Thoracic aorta (tissue), 2 donors: Measurements from ENCODE around the gene TYK2. TPM values are rescaled to one million over a fixed set of nuclear protein-coding genes. Genes with fewer than 3 reads are reported as not detected.
A peak's percentile ranks its signal among the peaks of the same experiment; 100 is the strongest.

Source experiments
- ATAC-seq: fragments of 150-250 bp; one replicate; pipeline ENCODE4 v1.8.0; 2017; ENCODE audit warnings: low read depth; ENCODE audit not compliant: insufficient number of reproducible peaks, low FRiP score
- DNase-seq: peaks from one replicate; pipeline ENCODE4 v3.0.0-alpha.2; 2020; ENCODE audit warnings: low spot score
- H3K27ac ChIP-seq, 2 donors: fragments of 200-600 bp; sonication (generic); 1 replicate in 1 of 2; 2 replicates in 1 of 2; pipeline ENCODE4 v1.5.1; 2016; ENCODE audit warnings: mild to moderate bottlenecking in 2 of 2, moderate library complexity in 2 of 2
- H3K27me3 ChIP-seq: fragments of 200-600 bp; sonication (generic); replicated peaks from 2 replicates; pipeline ENCODE4 v1.6.0; 2016; ENCODE audit warnings: mild to moderate bottlenecking; ENCODE audit not compliant: insufficient read depth
- H3K36me3 ChIP-seq: fragments of 200-600 bp; sonication (generic); one replicate; pipeline ENCODE4 v1.5.1; 2016
- H3K4me1 ChIP-seq, 2 donors: fragments of 200-600 bp; sonication (generic); 1 replicate in 1 of 2; 2 replicates in 1 of 2; pipeline versions ENCODE4 v1.5.1 to v1.6.0; 2016; ENCODE audit warnings: low read depth in 2 of 2, mild to moderate bottlenecking in 1 of 2; ENCODE audit not compliant: control insufficient read depth in 1 of 2
- H3K4me3 ChIP-seq: fragments of 200-600 bp; sonication (generic); 2 replicates; pipeline ENCODE4 v1.5.1; 2016; ENCODE audit warnings: mild to moderate bottlenecking
- H3K9me3 ChIP-seq: fragments of 200-600 bp; sonication (generic); 2 replicates; pipeline ENCODE4 v1.5.1; 2016
- CTCF ChIP-seq: fragments of 200-600 bp; sonication (generic); IDR thresholded peaks from one replicate; pipeline ENCODE4 v1.5.1; 2019; ENCODE audit warnings: antibody characterized with exemption
- total RNA-seq, 2 donors: library from RNA; depleted of rRNA; stranded (reverse); fragments of >200 nt; gene quantifications; one replicate each; pipeline versions ENCODE4 v1.1.0 to v1.2.3, GENCODE V29; 2016

TYK2 gene
- total RNA-seq, 2 donors from 2014 or later: 79.3 to 96.7 TPM

GRCh38 chr19:10406191-10406590 is 25.8 kb upstream of the TYK2 start:
- Histone ChIP-seq H3K27me3 (peaks cover 10% of the 10 kb centered on the region), H3K27ac (no peak overlapping the region), H3K9me3 (no peaks in the 10 kb centered on the region), H3K36me3 (no peaks in the 10 kb centered on the region), H3K4me1 (peaks cover 22 to 31% of the 10 kb centered on the region in 2 donors), H3K4me3 (no peak overlapping the region)
- DNase-seq (no peak), ATAC-seq (no peak)
- no peak for TF ChIP-seq CTCF

DNA sequence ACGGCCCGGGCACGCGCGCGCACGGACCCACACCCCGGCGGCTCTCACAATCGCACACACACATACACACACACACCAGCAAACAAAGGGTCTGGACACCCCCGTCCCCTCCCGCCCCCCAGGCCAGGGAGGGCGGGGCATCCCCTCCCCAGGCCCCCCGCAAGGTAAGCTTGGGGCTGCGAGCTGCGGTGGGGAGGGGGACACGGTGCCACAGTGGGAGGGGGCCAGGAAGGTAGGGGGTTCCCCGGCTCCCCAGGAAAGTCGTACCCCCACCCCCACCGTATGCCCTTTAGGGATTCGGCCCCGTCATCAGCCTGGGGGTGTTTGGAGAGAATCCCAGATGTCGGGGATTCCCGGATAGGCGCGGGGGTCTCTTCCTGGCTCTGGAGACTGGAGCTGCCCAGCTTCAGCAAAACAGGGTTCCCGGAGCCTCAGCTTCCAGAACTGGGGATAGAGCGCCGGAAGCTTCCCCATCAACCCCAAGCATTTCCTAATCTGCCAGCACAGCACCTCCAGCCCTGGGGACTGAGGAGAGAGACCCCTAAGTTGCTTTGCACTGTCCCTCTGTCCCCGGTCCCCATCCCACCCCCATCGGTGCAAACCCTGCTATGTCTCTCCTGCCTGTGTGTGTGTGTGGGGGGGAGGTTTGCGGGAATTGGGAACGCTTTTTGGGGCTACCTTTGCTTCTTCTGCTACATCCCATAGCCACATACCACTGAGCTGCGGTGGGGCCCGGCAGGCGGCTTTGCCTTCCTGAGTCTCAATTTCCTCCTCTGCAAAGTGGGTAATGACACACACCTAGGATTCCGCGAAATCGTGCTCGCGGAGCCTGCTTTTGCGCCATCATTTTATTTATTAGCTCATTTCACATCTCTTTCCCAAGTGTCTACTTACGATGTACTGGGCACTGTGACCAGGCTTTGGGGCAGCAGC is 24.8 kb upstream of the TYK2 start:
- Histone ChIP-seq H3K4me3 (peak overlapping the region; percentile 94), H3K4me1 (peaks cover 24 to 40% of the 10 kb centered on the region in 2 donors), H3K36me3 (no peaks in the 10 kb centered on the region), H3K27me3 (peaks cover 10% of the 10 kb centered on the region), H3K27ac (no peak overlapping the region), H3K9me3 (no peaks in the 10 kb centered on the region)
- no peak for DNase-seq
- no peak for ATAC-seq
- no peak for TF ChIP-seq CTCF

- ATAC-seq (peak; percentile 91), DNase-seq (peak; percentile 84)
- Histone ChIP-seq H3K27ac (peak within 1 kb of the TSS; percentile 52 to 54), H3K4me1 (peaks cover 24 to 40% of the 10 kb centered on the region in 2 donors), H3K9me3 (no peaks in the 10 kb centered on the region), H3K27me3 (peaks cover 10% of the 10 kb centered on the region), H3K4me3 (peak within 1 kb of the TSS; percentile 94), H3K36me3 (no peaks in the 10 kb centered on the region)
- no peak for TF ChIP-seq CTCF
Measured at GRCh38 chr19:10403137-10404021, 23.0 kb upstream of the TYK2 start, which contains the start of gene CDC37. Gene CDC37 (minus strand): TSS chr19:10403542. CDS start chr19:10403479, 63 bp downstream.

DNA sequence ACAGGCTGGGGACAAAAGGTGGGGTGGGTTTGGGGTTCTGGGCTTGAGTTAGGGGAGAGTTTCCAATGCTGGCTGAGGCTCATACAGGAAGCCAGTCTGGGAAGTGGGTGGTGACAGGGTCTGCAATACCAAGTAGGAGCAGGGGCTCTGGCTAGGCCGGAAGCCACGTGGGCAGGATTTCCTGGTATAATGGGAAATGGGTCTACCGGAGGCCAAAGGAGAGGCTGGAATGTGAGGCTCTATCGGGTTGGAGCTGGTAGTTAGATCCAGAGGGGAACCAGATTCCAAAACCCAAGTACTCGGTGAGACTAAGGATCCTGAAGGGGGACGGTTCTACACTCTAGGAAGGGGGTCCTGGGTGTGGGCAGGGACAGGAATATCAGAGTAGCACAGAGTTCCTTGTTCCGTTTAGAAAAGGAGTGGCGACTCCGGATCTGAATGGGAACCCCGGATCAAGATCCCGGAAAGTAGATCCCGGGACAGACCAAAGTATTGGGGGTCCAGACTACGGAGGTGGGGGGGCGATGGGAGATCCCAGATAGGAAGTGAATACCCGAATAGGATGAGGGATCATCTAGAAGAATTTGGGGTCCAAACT is 22.2 kb upstream of the TYK2 start:
- H3K36me3 ChIP-seq: no peaks in the 10 kb centered on the region
- no peak for DNase-seq
- TF ChIP-seq CTCF: no peak
- H3K4me3 ChIP-seq: peak overlapping the region; percentile 94
- peaks cover 24 to 40% of the 10 kb centered on the region in 2 donors for H3K4me1 ChIP-seq
- H3K27ac ChIP-seq: peak overlapping the region in 1 of 2 donors; percentile 52
- no peaks in the 10 kb centered on the region for H3K9me3 ChIP-seq
- peaks cover 10% of the 10 kb centered on the region for H3K27me3 ChIP-seq
- no peak for ATAC-seq
